8988T (cell line): ENCODE results near the gene ACSM4.
A peak's percentile ranks its signal among the peaks of the same experiment; 100 is the strongest.

Experiments
- DNase-seq: peaks from one replicate; pipeline ENCODE4 v3.0.0; 2011

The ACSM4 gene

DNA sequence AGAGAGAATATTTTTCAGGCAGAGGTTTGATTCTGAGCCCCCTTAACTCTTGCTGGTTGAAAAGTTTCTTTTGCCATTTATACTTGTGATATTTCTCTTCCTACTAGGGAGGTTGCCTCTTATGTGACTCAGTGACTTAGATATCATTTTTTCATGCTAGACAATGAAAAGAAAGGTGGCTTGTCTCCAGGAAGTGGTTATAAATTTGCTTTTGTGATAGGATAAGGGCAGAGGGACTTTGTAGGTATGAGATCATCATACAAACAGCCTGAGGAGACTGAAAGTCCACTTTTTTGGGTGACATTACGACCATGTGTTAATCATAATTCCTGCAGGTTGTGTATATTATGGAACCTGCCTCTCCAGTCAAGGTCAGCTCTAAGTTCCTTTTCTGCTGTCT is 35.8 kb downstream of the ACSM4 start:
- DNase-seq, result no peak

DNA sequence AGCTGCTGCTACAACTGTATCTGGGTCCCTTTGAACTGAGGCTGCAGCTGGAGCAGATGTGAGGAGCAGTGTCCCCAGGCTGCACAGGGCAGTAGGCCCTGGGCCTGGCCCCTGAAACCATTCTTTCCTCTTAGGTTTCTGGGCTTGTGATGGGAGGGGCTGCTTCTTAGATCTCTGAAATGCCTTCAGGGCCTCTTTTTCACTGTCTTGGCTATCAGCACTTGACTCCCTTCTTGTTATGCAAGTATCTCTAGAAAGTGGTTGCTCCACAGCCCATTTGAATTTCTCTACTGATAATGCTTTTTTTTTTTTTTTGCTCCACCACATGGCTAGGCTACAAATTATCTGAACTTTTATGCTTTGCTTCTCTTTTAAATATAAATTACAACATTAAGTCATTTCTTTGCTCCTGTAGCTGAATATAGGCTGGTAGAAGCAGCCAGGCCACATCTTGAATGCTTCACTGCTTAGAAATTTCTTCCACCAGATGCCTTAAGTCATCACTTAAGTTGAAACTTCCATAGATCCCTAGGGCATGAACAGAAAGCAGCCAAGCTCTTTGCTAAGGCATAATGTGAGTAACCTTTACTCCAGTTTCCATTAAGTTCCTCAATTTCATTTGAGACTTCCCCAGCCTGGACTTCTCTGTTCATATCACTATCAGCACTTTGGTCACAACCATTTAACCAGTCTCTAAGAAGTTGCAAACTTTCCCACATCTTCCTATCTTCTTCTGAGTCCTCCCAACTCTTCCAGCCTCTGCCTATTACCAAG is 41.1 kb downstream of the ACSM4 start:
- no peak for DNase-seq

DNA sequence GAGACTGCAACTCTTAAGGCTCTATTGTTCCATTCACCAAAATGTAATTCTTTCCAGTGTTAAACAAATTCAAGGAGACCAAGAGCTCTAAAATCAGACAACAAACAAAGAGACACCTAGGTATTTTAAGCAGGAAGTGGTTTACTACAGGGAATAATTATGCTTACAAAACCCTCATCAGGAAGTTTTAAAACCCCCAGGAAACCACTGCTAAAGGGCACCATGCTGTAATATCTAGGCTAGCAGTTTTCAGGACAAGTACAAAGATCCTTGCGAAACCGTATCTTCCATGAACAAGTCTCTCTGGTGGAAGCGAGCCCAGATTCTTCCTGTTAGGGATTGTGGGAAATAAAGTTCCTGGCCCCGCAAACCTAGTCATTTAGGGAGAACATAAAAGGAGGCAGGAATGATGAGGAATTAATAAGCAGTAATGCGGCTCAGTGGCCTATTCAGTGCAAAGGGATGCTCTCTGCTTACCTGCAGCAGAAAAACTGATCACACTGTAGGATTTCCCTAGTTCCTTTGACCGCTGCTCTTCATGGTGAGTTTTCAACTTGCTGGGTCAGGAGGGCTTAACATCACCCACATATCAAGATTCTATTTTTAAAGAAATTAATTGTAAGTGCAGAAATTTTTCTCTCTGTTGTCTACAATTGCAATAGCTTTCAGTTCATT is 42.8 kb downstream of the ACSM4 start:
- no peak for DNase-seq

DNA sequence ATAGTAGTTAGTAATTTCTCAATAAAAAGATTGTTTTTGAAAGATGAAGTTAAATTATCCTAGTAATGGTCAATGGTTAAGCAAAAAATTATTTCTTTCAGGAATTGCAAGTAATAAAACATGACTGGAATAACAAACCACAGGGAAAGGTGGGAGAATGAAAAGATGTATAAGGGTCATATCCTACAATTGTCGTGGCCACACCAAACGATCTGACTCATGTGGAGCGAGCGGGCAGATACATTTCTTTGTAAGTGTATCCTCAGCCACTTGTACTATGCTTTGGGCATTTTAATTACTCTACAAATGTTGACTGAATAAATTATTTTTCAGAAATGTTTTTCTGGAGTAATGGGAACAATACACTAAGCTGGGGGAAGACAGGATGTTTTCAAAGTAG is 45.5 kb downstream of the ACSM4 start:
- DNase-seq, result no peak

DNA sequence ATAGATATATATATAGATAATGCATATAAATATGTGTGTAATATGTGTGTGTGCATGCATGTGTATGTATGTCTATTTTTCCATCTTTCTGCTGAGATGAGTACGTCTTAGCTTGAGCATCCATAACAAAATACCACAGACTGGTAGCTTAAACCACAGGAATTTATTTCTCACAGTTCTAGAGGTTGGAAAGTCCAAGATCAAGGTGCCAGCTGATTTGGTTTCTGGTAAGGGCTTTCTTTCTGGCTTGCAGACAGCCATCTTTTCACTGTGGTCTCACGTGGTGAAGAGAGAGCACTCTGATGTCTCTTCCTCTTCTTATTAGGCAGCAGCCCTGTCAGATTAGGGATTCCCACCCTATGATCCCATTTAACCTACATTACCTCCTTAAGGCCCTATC is 47.3 kb downstream of the ACSM4 start:
- DNase-seq, result no peak

DNA sequence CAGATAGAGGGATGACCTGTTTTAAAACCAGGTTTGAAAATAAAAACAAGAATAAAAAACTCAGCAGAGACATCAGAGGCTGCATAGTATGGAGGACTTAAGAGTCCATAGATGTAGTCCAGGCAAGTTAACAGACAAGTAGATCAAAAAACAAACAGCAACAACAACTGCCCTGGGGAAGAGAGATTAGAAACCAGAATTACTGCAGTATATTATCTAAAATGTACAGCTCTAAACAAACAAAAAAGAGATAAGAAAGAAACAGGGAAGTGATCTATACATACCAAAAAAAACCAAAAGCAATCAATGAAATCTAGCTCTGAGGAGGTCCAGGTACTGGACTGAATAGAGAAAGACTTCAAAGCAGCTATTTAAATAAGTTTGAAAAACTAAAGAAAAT is 48.8 kb downstream of the ACSM4 start:
- no peak for DNase-seq

DNA sequence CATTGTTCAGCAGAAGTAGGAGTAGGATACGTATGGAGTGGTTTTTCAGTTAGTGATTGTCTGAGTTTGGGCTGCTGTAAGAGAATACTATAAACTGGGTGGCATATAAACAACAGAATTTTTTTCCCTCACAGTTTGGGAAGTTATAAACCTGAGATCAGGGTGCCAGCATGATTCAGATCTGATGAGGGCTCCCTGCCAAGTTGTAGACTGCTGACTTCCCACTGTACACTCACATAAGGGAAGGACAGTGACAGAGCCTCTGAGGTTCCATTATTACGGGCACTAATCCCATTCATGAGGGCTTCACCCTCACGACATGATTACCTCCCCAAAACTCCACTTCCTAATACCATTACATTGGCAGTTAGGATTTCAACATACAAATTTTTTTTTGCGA is 50.7 kb downstream of the ACSM4 start:
- DNase-seq, result no peak

DNA sequence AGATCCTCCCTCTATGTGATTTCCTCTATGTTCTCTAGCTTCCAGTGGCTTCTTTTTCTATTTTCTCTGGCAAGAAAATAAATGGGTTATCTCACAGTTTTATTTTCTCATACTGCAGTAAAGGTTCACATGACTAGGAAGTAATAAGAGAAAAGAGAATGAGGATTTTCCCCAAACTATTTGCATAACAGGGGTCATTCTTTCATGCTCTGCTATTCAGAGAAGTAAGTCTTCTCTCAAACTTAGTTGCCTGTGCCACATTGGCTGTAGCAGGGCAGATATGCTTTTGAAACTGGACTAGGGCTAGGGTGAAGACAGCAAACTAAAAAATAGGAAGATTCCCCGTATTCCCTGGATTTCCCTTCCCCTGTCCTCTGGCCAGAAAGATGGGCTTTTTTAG is 57.4 kb downstream of the ACSM4 start:
- DNase-seq, result no peak

DNA sequence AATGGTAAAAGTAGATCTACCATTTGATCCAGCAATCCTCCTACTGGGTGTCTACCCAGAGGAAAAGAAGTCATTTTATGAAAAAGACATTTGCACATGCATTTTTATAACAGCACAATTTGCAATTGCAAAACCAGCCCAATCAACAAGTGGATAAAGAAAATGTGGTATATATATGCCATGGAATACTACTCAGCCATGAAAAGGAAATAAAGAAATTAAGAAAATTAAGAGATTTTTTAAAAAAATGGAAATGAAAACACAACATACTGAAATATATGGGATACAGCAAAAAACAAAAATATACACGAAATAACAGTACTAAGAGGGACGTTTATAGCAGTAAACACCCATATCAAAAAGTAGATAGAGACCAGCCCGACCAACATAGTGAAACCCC is 58.9 kb downstream of the ACSM4 start:
- DNase-seq, result no peak

DNA sequence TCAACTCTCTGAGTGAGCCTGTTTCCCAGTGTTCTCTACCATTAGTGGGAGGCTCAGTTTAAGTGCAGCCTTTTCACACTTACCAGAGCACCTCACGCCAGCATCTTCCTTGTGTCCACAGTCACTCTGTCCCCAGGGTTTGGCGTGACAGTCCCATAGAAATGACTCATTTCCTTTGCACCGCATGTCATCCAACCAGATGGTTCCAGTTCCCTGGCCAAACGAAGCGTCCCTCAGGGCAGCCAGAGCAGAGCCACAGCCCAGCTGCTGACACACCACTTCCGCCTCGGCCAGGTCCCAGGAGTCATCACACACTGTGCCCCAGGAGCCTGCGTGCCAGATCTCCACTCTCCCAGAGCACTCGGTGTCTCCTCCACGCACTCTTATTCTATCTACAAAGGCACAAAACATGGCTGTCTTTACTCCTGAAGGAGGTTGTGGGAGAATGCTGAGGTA is 65.4 kb downstream of the ACSM4 start:
- no peak for DNase-seq

DNA sequence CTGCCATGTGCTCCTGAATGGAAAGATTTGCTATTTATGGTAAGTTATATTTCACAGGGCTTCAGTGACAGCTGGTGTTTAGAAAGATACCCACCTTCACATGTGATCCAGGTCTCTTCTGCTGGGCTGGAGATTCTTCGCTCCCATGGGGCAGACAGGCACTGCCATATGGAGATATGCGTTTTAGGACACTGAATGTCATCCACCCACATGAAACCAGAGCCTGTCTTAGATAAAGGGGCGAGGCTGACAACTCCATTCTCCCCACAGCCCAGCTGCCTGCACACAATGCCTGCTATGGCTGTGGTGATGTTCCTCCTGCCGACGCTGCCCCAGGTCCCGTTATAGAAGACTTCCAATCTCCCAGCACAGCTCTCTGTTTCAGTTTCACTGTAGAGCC is 69.4 kb downstream of the ACSM4 start:
- no peak for DNase-seq

DNA sequence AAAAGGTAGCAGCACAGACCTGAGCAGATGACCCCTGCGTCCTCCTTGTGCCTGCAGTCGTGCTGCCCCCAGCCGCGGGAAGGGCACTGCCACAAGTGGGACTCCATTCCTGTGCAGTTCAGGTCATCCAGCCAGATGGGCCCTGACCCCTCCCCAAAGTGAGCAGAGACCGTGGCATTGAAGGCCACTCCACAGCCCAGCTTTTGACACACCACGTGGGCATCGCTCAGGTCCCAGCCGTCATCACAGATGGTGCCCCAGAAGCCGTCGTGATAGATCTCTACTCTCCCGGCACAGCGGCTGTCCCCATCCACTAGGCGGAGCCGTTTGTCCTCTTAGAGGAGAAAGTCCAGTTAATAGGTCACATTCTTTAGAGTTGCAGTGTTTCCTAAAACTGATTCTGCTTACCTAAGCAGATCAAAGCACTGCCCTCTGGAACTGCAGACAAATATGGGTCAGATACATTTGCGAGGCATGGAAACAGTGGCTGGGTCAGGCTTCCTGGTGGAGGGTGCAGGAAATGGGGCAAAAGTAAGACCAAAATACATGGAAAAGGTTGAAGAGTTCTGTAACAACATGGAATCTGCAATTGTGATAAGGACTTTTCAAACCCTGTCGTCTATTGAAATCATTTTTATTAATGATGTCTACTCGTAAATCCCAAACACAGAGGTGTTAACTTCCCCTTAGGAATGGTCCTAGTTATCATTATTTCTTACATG is 70.7 kb downstream of the ACSM4 start:
- DNase-seq, result peak; percentile 16

DNA sequence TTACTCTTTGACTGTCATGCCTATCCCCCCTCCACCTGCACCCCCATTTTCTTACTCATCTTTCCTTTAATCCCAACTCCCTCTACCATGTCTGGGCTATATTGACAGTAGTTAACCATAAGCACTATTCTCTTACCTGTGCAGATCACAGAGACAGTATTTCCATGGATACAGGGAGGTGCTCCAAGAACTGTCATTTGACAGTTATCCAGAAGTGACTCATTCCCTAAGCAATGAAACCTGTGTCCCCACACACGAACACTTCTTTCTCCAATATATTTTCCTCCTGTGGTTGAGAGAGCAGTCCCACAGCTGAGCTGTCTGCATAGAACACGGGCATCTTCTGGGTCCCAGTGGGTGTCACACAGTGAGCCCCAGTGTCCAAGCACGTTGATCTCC is 71.3 kb downstream of the ACSM4 start:
- no peak for DNase-seq

DNA sequence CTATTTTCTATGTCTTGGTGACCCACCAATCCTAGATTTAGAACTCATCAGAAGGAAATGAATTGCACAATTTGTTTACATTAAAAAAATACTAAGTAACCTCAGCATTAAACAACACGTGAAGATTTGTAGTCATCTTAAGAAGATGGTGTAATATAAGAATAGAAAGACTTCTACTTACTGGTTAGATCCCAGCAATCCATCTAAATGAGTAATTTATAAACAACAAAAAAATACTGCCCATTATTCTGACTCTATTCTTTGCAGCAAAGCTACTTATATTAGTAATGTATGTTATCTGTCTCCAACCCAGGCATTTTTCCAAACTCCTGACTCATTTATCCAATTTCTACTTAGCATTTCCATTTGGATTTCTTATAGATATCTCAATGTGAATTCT is 72.3 kb downstream of the ACSM4 start:
- no peak for DNase-seq
